ENCODE results near the gene SERAC1.
"Not testable (repeated sequence)": the region's sequence is repeated elsewhere in the genome, so short reads cannot be mapped to it uniquely, and the experiment has no call there.

Gene SERAC1

GRCh38 chr6:158198461-158198860 lies 30.4 kb upstream of the SERAC1 start:
- TF ChIP-seq Cebpa-rat (IDR thresholded peaks at IDR 0.05) = no peak

GRCh38 chr6:158194487-158195280 lies 26.6 kb upstream of the SERAC1 start:
- Histone ChIP-seq H3K4me1 (no peaks in the 10 kb centered on the region), H3K36me3 (peaks cover 21% of the 10 kb centered on the region), H3K9ac (no peak overlapping the region), H4K20me1 (no peaks in the 10 kb centered on the region), H3K4me3 (no peak overlapping the region), H3K27me3 (no peaks in the 10 kb centered on the region), H3K27ac (no peak overlapping the region), H3K4me2 (no peak overlapping the region), H3K9me3 (no peaks in the 10 kb centered on the region)
- TF ChIP-seq Cebpa-rat (IDR thresholded peaks at IDR 0.05) = no peak

More at GRCh38 chr6:158198461-158198860, 30.4 kb upstream of the SERAC1 start:
- H3K9ac ChIP-seq = no peak overlapping the region
- no peak overlapping the region for H3K27ac ChIP-seq
- peaks cover 1% of the 10 kb centered on the region for H3K36me3 ChIP-seq
- no peak overlapping the region for H3K4me3 ChIP-seq
- no peaks in the 10 kb centered on the region for H3K9me3 ChIP-seq
- H3K27me3 ChIP-seq = no peaks in the 10 kb centered on the region
- peaks cover 10% of the 10 kb centered on the region for H3K4me1 ChIP-seq
- no peaks in the 10 kb centered on the region for H4K20me1 ChIP-seq
- H3K4me2 ChIP-seq = no peak overlapping the region

GRCh38 chr6:158191761-158192160 lies 23.7 kb upstream of the SERAC1 start:
- H3K9me3 ChIP-seq = peaks cover 11% of the 10 kb centered on the region
- peaks cover 33% of the 10 kb centered on the region for H3K36me3 ChIP-seq
- no peaks in the 10 kb centered on the region for H3K27me3 ChIP-seq
- no peaks in the 10 kb centered on the region for H3K4me1 ChIP-seq
- no peaks in the 10 kb centered on the region for H4K20me1 ChIP-seq
- TF ChIP-seq Cebpa-rat (IDR thresholded peaks at IDR 0.05) = no peak
- H3K4me2 ChIP-seq = no peak overlapping the region
- H3K4me3 ChIP-seq = no peak overlapping the region
- no peak overlapping the region for H3K9ac ChIP-seq
- no peak overlapping the region for H3K27ac ChIP-seq

- Histone ChIP-seq H3K27me3 (no peaks in the 10 kb centered on the region), H4K20me1 (no peaks in the 10 kb centered on the region), H3K9ac (no peak overlapping the region), H3K4me1 (no peaks in the 10 kb centered on the region), H3K36me3 (peaks cover 40% of the 10 kb centered on the region), H3K9me3 (peaks cover 15% of the 10 kb centered on the region), H3K4me2 (no peak overlapping the region), H3K4me3 (no peak overlapping the region), H3K27ac (no peak overlapping the region)
- no peak for TF ChIP-seq Cebpa-rat (IDR thresholded peaks at IDR 0.05)
Measured at GRCh38 chr6:158191032-158191431, 23.0 kb upstream of the SERAC1 start.

- H3K4me2 ChIP-seq = no peak overlapping the region
- no peak for TF ChIP-seq Cebpa-rat (IDR thresholded peaks at IDR 0.05)
- H3K9ac ChIP-seq = no peak overlapping the region
- no peak overlapping the region for H3K27ac ChIP-seq
- H3K36me3 ChIP-seq = peaks cover 58% of the 10 kb centered on the region
- H3K4me1 ChIP-seq = no peaks in the 10 kb centered on the region
- H4K20me1 ChIP-seq = no peaks in the 10 kb centered on the region
- H3K27me3 ChIP-seq = no peaks in the 10 kb centered on the region
- H3K9me3 ChIP-seq = peaks cover 18% of the 10 kb centered on the region
- no peak overlapping the region for H3K4me3 ChIP-seq
Measured at GRCh38 chr6:158188591-158188990, 20.5 kb upstream of the SERAC1 start.

- TF ChIP-seq Cebpa-rat (IDR thresholded peaks at IDR 0.05) = no peak
Measured at GRCh38 chr6:158185729-158186456, 17.8 kb upstream of the SERAC1 start.

GRCh38 chr6:158184608-158185007 lies 16.5 kb upstream of the SERAC1 start:
- no peak for TF ChIP-seq Cebpa-rat (IDR thresholded peaks at IDR 0.05)
- Histone ChIP-seq H3K36me3 (peaks cover 48% of the 10 kb centered on the region), H3K4me2 (no peak overlapping the region), H3K4me3 (no peak overlapping the region), H3K27me3 (no peaks in the 10 kb centered on the region), H3K9me3 (peaks cover 44% of the 10 kb centered on the region), H3K4me1 (no peaks in the 10 kb centered on the region), H3K27ac (no peak overlapping the region), H4K20me1 (no peaks in the 10 kb centered on the region), H3K9ac (no peak overlapping the region)

More at GRCh38 chr6:158185729-158186456, 17.8 kb upstream of the SERAC1 start:
- no peak overlapping the region for H3K4me3 ChIP-seq
- H3K27ac ChIP-seq = no peak overlapping the region
- no peak overlapping the region for H3K9ac ChIP-seq
- no peaks in the 10 kb centered on the region for H3K4me1 ChIP-seq
- H3K36me3 ChIP-seq = peaks cover 48% of the 10 kb centered on the region
- no peaks in the 10 kb centered on the region for H3K27me3 ChIP-seq
- H4K20me1 ChIP-seq = no peaks in the 10 kb centered on the region
- peaks cover 31% of the 10 kb centered on the region for H3K9me3 ChIP-seq
- H3K4me2 ChIP-seq = no peak overlapping the region

- H3K27me3 ChIP-seq, H3K4me3 ChIP-seq, H4K20me1 ChIP-seq, H3K9ac ChIP-seq, H3K4me1 ChIP-seq, H3K4me2 ChIP-seq, H3K27ac ChIP-seq: not testable (repeated sequence)
- H3K9me3 ChIP-seq = peaks cover 53% of the 10 kb centered on the region
- peaks cover 48% of the 10 kb centered on the region for H3K36me3 ChIP-seq
Measured at GRCh38 chr6:158183174-158183972, 15.3 kb upstream of the SERAC1 start.

GRCh38 chr6:158177712-158178111 lies 9.7 kb upstream of the SERAC1 start:
- not testable (repeated sequence) for H3K4me1 ChIP-seq, H3K27ac ChIP-seq, H4K20me1 ChIP-seq, H3K9ac ChIP-seq, H3K27me3 ChIP-seq, H3K4me2 ChIP-seq, H3K4me3 ChIP-seq
- Histone ChIP-seq H3K9me3 (peaks cover 40% of the 10 kb centered on the region), H3K36me3 (peaks cover 37% of the 10 kb centered on the region)

GRCh38 chr6:158175111-158175510 lies 7.0 kb upstream of the SERAC1 start:
- Histone ChIP-seq H3K4me1 (no peaks in the 10 kb centered on the region), H3K27ac (no peak overlapping the region), H3K9ac (no peak overlapping the region), H3K4me3 (no peak overlapping the region), H3K27me3 (no peaks in the 10 kb centered on the region), H3K36me3 (peaks cover 52% of the 10 kb centered on the region), H3K4me2 (no peak overlapping the region), H3K9me3 (peaks cover 25% of the 10 kb centered on the region), H4K20me1 (no peaks in the 10 kb centered on the region)
- TF ChIP-seq Cebpa-rat (IDR thresholded peaks at IDR 0.05) = no peak

Measured in BLaER1 (cell line).